Mesendoderm (in vitro differentiated cells): Measurements from ENCODE around the gene DCC.

ENCODE experiments used
- DNase-seq: peaks from one replicate; pipeline ENCODE4 v3.0.0; 2013
- H2AK5ac ChIP-seq: 2 replicates; pipeline ENCODE4 v1.6.1; 2013; ENCODE audit warnings: low read length, inconsistent platforms
- H2BK120ac ChIP-seq: 2 replicates; pipeline ENCODE4 v1.6.1; 2013; ENCODE audit warnings: low read depth, mild to moderate bottlenecking, low read length, moderate library complexity, mixed read lengths
- H2BK15ac ChIP-seq: replicated peaks from 2 replicates; pipeline ENCODE4 v1.6.1; 2013; ENCODE audit warnings: low read depth, mild to moderate bottlenecking, moderate library complexity
- H2BK5ac ChIP-seq: 2 replicates; pipeline ENCODE4 v1.6.1; 2013; ENCODE audit warnings: low read length, inconsistent platforms
- H3K18ac ChIP-seq: 2 replicates; pipeline ENCODE4 v1.6.1; 2013; ENCODE audit warnings: mild to moderate bottlenecking, low read length, mixed read lengths
- H3K23ac ChIP-seq: one replicate; pipeline ENCODE4 v1.6.1; 2013; ENCODE audit warnings: low read length
- H3K27ac ChIP-seq: 2 replicates; pipeline ENCODE4 v1.5.1; 2013; ENCODE audit warnings: low read depth, mild to moderate bottlenecking, inconsistent platforms, low read length, moderate library complexity
- H3K27me3 ChIP-seq: 2 replicates; pipeline ENCODE4 v1.6.1; 2013; ENCODE audit warnings: low read length, control low read depth, mild to moderate bottlenecking, inconsistent platforms; ENCODE audit not compliant: insufficient read depth, poor library complexity
- H3K36me3 ChIP-seq: 2 replicates; pipeline ENCODE4 v1.6.1; 2013; ENCODE audit warnings: low read length, inconsistent platforms; ENCODE audit not compliant: control insufficient read depth, insufficient read depth
- H3K4ac ChIP-seq: one replicate; pipeline ENCODE4 v1.6.1; 2013; ENCODE audit warnings: low read depth, mild to moderate bottlenecking, low read length, moderate library complexity
- H3K4me1 ChIP-seq: 2 replicates; pipeline ENCODE4 v1.6.1; 2013; ENCODE audit warnings: low read depth, low read length, inconsistent platforms; ENCODE audit not compliant: control insufficient read depth
- H3K4me2 ChIP-seq: 2 replicates; pipeline ENCODE4 v1.6.1; 2013; ENCODE audit warnings: low read length
- H3K4me3 ChIP-seq: 2 replicates; pipeline ENCODE4 v1.5.1; 2013; ENCODE audit warnings: mild to moderate bottlenecking, low read length
- H3K56ac ChIP-seq: one replicate; pipeline ENCODE4 v1.6.1; 2013; ENCODE audit warnings: low read length
- H3K79me1 ChIP-seq: 2 replicates; pipeline ENCODE4 v1.6.1; 2013; ENCODE audit warnings: low read length, inconsistent platforms
- H3K79me2 ChIP-seq: 2 replicates; pipeline ENCODE4 v1.6.1; 2013; ENCODE audit warnings: mild to moderate bottlenecking, low read length; ENCODE audit not compliant: control insufficient read depth, insufficient read depth
- H3K9ac ChIP-seq: 2 replicates; pipeline ENCODE4 v1.6.1; 2013; ENCODE audit warnings: low read length, inconsistent platforms
- H4K5ac ChIP-seq: one replicate; pipeline ENCODE4 v1.6.1; 2013; ENCODE audit warnings: low read length
- H4K8ac ChIP-seq: one replicate; pipeline ENCODE4 v1.6.1; 2013; ENCODE audit warnings: low read depth, mild to moderate bottlenecking, control low read depth, low read length, moderate library complexity
- WGBS: extraction: QIAGEN DNeasy Blood & Tissue Kit; methylation state at CpG from one replicate; pipeline ENCODE4 v1.1.7; 2013; ENCODE audit warnings: low lambda C conversion rate, missing lambda C conversion rate; ENCODE audit not compliant: insufficient coverage; ENCODE audit errors: extremely low coverage; 5-methylcytosine and 5-hydroxymethylcytosine counted together

DCC gene

DNA sequence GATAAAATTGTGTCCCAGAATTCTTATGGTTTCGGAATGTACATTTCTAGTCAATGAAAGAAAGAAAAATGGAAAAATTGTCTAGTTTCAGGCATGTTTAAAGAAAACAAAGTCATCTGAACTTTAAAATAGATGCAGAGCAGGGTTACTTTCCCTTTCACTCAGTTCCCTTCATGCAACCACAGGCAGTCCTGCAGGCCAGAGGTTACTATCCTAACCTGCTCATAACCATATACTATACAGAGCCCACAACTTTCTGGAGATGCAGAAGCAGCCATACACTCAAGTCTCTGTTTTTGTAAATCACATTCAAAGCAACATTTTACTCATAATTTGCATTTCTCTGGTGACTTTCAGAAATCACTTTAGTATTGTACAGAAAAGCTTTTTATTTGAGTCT, 1194.2 kb downstream of the DCC start:
- Histone ChIP-seq H3K18ac (no peak overlapping the region), H3K4ac (no peak overlapping the region), H2BK120ac (no peak overlapping the region), H3K36me3 (no peaks in the 10 kb centered on the region), H2BK15ac (no peak overlapping the region), H3K4me1 (no peaks in the 10 kb centered on the region), H4K8ac (no peak overlapping the region), H3K23ac (no peak overlapping the region), H3K27me3 (no peaks in the 10 kb centered on the region), H3K79me1 (no peaks in the 10 kb centered on the region), H2BK5ac (no peak overlapping the region), H3K4me2 (no peak overlapping the region), H2AK5ac (no peak overlapping the region), H3K79me2 (no peaks in the 10 kb centered on the region), H3K9ac (no peak overlapping the region), H3K4me3 (no peak overlapping the region), H3K56ac (no peak overlapping the region), H3K27ac (no peak overlapping the region), H4K5ac (no peak overlapping the region)
- no peak for DNase-seq
- WGBS = no CpG with 5 or more reads among the region's 1 CpG

DNA sequence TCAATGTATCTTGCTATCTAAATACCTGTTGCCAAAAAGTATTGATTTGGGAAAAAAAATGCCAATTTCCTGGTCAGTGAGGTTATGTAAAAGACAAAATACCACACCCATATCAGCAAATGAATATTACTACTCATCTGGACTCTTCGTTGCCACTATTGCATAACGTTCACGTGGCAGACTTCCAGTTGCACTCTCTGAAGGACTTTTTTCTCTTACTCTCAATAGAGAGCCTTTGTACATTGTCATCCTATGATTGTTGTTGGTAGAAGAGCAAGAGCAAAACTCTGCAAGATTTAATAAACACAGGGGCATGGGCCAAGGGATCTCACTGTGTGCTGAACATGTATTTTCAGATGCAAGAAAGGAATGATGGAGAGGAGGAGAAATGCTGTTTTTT, 1194.7 kb downstream of the DCC start:
- no peaks in the 10 kb centered on the region for H3K36me3 ChIP-seq
- no peak overlapping the region for H2BK15ac ChIP-seq
- no peak overlapping the region for H3K18ac ChIP-seq
- H3K56ac ChIP-seq = no peak overlapping the region
- no peak overlapping the region for H3K23ac ChIP-seq
- no peak overlapping the region for H3K4ac ChIP-seq
- WGBS = no CpG with 5 or more reads among the region's 3 CpGs
- no peak overlapping the region for H3K4me2 ChIP-seq
- no peak overlapping the region for H2BK5ac ChIP-seq
- no peak overlapping the region for H3K4me3 ChIP-seq
- DNase-seq = no peak
- no peak overlapping the region for H2BK120ac ChIP-seq
- H3K9ac ChIP-seq = no peak overlapping the region
- no peaks in the 10 kb centered on the region for H3K79me1 ChIP-seq
- H3K79me2 ChIP-seq = no peaks in the 10 kb centered on the region
- H2AK5ac ChIP-seq = no peak overlapping the region
- no peak overlapping the region for H4K5ac ChIP-seq
- H4K8ac ChIP-seq = no peak overlapping the region
- H3K27ac ChIP-seq = no peak overlapping the region
- no peaks in the 10 kb centered on the region for H3K27me3 ChIP-seq
- H3K4me1 ChIP-seq = no peaks in the 10 kb centered on the region

DNA sequence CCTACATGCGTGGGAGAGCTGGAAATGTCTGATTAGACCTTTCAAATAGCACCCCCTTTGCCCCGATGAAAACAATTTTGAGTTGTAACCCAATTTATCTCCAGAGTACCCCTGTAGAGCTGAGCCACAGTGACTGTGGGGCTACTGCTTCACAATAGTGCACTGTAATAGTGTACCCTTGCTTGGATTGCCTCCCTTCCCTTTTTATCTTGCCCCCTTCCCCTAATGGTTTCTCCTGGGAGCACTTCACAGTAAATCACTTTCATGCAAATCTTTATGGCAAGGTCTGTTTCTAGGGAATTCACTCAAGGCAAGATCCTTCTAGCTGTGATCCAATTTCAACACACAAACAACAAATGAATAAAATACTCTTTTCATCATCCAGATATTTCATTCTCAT, 1196.9 kb downstream of the DCC start:
- Histone ChIP-seq H3K36me3 (no peaks in the 10 kb centered on the region), H4K8ac (no peak overlapping the region), H3K4ac (no peak overlapping the region), H4K5ac (no peak overlapping the region), H3K18ac (no peak overlapping the region), H3K4me3 (no peak overlapping the region), H2BK120ac (no peak overlapping the region), H3K56ac (no peak overlapping the region), H2AK5ac (no peak overlapping the region), H3K23ac (no peak overlapping the region), H3K79me1 (no peaks in the 10 kb centered on the region), H3K9ac (no peak overlapping the region), H3K79me2 (no peaks in the 10 kb centered on the region), H2BK5ac (no peak overlapping the region), H3K27me3 (no peaks in the 10 kb centered on the region), H2BK15ac (no peak overlapping the region), H3K4me1 (no peaks in the 10 kb centered on the region), H3K4me2 (no peak overlapping the region), H3K27ac (no peak overlapping the region)
- WGBS = no CpG with 5 or more reads among the region's 2 CpGs
- no peak for DNase-seq

DNA sequence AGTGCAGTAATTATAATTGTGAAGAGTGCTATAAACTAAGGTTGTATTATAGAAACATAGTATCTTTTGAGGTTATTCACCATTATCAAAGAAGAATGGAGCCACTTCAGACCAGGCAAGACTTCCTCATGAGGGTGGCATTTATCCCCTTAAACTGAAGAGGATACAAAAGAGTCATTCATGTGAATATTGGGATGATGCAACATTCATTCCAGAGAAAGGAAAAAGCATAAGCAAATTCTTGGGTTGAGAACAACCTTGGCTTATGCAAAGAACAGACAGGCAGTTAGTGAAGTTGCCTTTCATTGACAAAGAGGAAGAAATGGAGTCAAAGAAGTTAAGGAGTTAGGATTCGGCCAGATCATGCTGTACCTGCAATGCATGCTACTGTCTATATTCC, 1201.9 kb downstream of the DCC start:
- Histone ChIP-seq H3K79me2 (no peaks in the 10 kb centered on the region), H2BK15ac (no peak overlapping the region), H3K56ac (no peak overlapping the region), H3K23ac (no peak overlapping the region), H3K4me3 (no peak overlapping the region), H2AK5ac (no peak overlapping the region), H3K36me3 (no peaks in the 10 kb centered on the region), H3K4me1 (no peaks in the 10 kb centered on the region), H2BK120ac (no peak overlapping the region), H3K4ac (no peak overlapping the region), H3K27ac (no peak overlapping the region), H4K5ac (no peak overlapping the region), H3K9ac (no peak overlapping the region), H3K4me2 (no peak overlapping the region), H4K8ac (no peak overlapping the region), H3K79me1 (no peaks in the 10 kb centered on the region), H3K27me3 (no peaks in the 10 kb centered on the region), H3K18ac (no peak overlapping the region), H2BK5ac (no peak overlapping the region)
- no CpG with 5 or more reads among the region's 1 CpG for WGBS
- DNase-seq = no peak

DNA sequence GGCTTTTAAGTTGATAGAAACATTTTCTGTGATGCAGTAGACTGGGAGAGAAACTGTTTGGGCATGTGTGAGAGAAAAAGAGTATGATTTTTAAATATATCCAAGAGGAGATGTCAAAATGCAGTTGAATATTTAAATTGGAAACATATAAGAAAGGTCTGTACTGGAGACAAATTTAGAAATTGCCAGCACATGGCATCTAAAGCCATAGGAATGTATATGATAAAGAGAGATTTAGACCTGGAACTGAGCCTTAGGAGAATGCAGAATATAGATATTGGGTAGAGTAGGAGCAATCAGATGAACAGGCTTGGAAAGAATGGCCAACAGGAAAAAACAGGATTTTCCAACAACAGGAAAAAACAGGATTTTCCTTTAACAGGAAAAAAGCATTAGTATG, 1203.7 kb downstream of the DCC start:
- Histone ChIP-seq H2BK5ac (no peak overlapping the region), H3K9ac (no peak overlapping the region), H3K18ac (no peak overlapping the region), H3K79me1 (no peaks in the 10 kb centered on the region), H3K56ac (no peak overlapping the region), H3K36me3 (no peaks in the 10 kb centered on the region), H3K4me3 (no peak overlapping the region), H3K23ac (no peak overlapping the region), H3K4me1 (no peaks in the 10 kb centered on the region), H2BK15ac (no peak overlapping the region), H2BK120ac (no peak overlapping the region), H2AK5ac (no peak overlapping the region), H3K4me2 (no peak overlapping the region), H4K5ac (no peak overlapping the region), H3K27me3 (no peaks in the 10 kb centered on the region), H3K4ac (no peak overlapping the region), H4K8ac (no peak overlapping the region), H3K79me2 (no peaks in the 10 kb centered on the region), H3K27ac (no peak overlapping the region)
- DNase-seq = no peak

DNA sequence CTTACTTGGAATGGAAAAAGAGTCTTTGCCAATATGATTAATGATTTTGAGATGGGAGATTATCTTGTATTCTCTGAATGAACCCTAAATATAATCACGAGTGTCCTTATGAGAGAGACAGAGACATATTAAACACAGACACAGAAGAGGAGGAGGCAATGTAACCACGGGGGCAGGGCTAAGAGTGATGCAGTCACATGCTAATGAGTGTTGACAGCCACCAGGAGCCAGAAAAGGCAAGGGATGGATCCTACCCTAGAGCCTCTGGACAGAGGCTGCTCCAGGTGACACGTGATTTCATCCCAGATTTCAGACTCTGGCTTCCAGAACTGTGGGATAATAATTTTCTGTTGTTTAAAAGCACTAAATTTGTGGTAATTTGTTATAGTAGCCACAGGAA, 1204.9 kb downstream of the DCC start:
- H2AK5ac ChIP-seq = no peak overlapping the region
- H3K27ac ChIP-seq = no peak overlapping the region
- WGBS = no CpG with 5 or more reads among the region's 3 CpGs

More for the DNA sequence above, 1204.9 kb downstream of the DCC start:
- no peaks in the 10 kb centered on the region for H3K79me2 ChIP-seq
- no peak overlapping the region for H3K4ac ChIP-seq
- H3K56ac ChIP-seq = no peak overlapping the region
- no peak overlapping the region for H2BK5ac ChIP-seq
- DNase-seq = peak; percentile 16
- no peak overlapping the region for H4K5ac ChIP-seq
- no peak overlapping the region for H2BK120ac ChIP-seq
- no peaks in the 10 kb centered on the region for H3K27me3 ChIP-seq
- H3K79me1 ChIP-seq = no peaks in the 10 kb centered on the region
- H3K18ac ChIP-seq = no peak overlapping the region
- H3K4me3 ChIP-seq = no peak overlapping the region
- H3K4me1 ChIP-seq = no peaks in the 10 kb centered on the region
- no peak overlapping the region for H4K8ac ChIP-seq
- H3K9ac ChIP-seq = no peak overlapping the region
- no peak overlapping the region for H2BK15ac ChIP-seq
- no peak overlapping the region for H3K4me2 ChIP-seq
- no peak overlapping the region for H3K23ac ChIP-seq
- no peaks in the 10 kb centered on the region for H3K36me3 ChIP-seq
